ENCODE measurements around the gene BMERB1. TPM values are rescaled to one million over a fixed set of nuclear protein-coding genes. Genes with fewer than 3 reads are reported as not detected.

BMERB1 gene
- polyA plus RNA-seq, 1 donor (not counting 4 experiments of a cell fraction or from before 2014, with no cell fraction given): 7.8 TPM

- Histone ChIP-seq H3K4me2 (ENCODE audit: control insufficient read depth, extremely low read depth, insufficient read depth, low read depth, low read length) (no peak overlapping the region), H3K27ac (ENCODE audit: control insufficient read depth, insufficient read depth, low read length) (no peak overlapping the region), H3K4me3 (ENCODE audit: control insufficient read depth in 2 of 3, extremely low read depth in 1 of 3, insufficient read depth in 2 of 3, low read depth in 1 of 3, low read length in 3 of 3) (no peak overlapping the region), H4K20me1 (ENCODE audit: control insufficient read depth, extremely low read depth, insufficient read depth, low read length) (no peaks in the 10 kb centered on the region), H3K4me1 (ENCODE audit: control insufficient read depth, extremely low read depth, insufficient read depth, low read length) (peaks cover 7% of the 10 kb centered on the region), H2AFZ (ENCODE audit: control insufficient read depth, low read length) (no peak overlapping the region), H3K79me2 (ENCODE audit: control insufficient read depth, insufficient read depth, low read length) (no peaks in the 10 kb centered on the region), H3K9me1 (ENCODE audit: control insufficient read depth, extremely low read depth, insufficient read depth, low read length) (no peaks in the 10 kb centered on the region), H3K27me3 (ENCODE audit: control insufficient read depth, extremely low read depth, insufficient read depth, low read length) (no peaks in the 10 kb centered on the region), H3K36me3 (ENCODE audit: control insufficient read depth in 2 of 2, extremely low read depth in 1 of 2, insufficient read depth in 2 of 2, low read length in 2 of 2) (peaks cover 36 to 37% of the 10 kb centered on the region in 2 experiments), H3K9ac (ENCODE audit: control insufficient read depth, extremely low read depth, insufficient read depth, low read length) (no peak overlapping the region), H3K9me3 (ENCODE audit: control insufficient read depth, low read depth, low read length) (no peaks in the 10 kb centered on the region)
- DNase-seq (ENCODE audit: low read depth, low spot score) (no peak), FAIRE-seq (no peak)
- dilution Hi-C loops (cut with MboI; ENCODE audit: extremely low pct_ligation_motif_present, low sequenced_read_pairs): no loop called here
- TF ChIP-seq EZH2 (IDR thresholded peaks at IDR 0.05; ENCODE audit: low read length) (no peak), CTCF (optimal IDR thresholded peaks at IDR 0.05 in 1 of 3, IDR thresholded peaks at IDR 0.05 in 1 of 3, conservative IDR thresholded peaks at IDR 0.05 in 1 of 3; ENCODE audit: extremely low read depth in 1 of 3, insufficient read depth in 2 of 3, low read length in 3 of 3) (no peak)
These were observed 167.0 kb downstream of the BMERB1 start for GRCh38 chr16:15601212-15601879.

GRCh38 chr16:15602285-15603044 lies 168.1 kb downstream of the BMERB1 start:
- Histone ChIP-seq H3K27ac (ENCODE audit: control insufficient read depth, insufficient read depth, low read length) (no peak overlapping the region), H3K4me1 (ENCODE audit: control insufficient read depth, extremely low read depth, insufficient read depth, low read length) (peaks cover 14% of the 10 kb centered on the region), H3K4me3 (ENCODE audit: control insufficient read depth in 2 of 3, extremely low read depth in 1 of 3, insufficient read depth in 2 of 3, low read depth in 1 of 3, low read length in 3 of 3) (no peak overlapping the region), H4K20me1 (ENCODE audit: control insufficient read depth, extremely low read depth, insufficient read depth, low read length) (no peaks in the 10 kb centered on the region), H3K9me3 (ENCODE audit: control insufficient read depth, low read depth, low read length) (no peaks in the 10 kb centered on the region), H2AFZ (ENCODE audit: control insufficient read depth, low read length) (no peak overlapping the region), H3K27me3 (ENCODE audit: control insufficient read depth, extremely low read depth, insufficient read depth, low read length) (no peaks in the 10 kb centered on the region), H3K9me1 (ENCODE audit: control insufficient read depth, extremely low read depth, insufficient read depth, low read length) (no peaks in the 10 kb centered on the region), H3K79me2 (ENCODE audit: control insufficient read depth, insufficient read depth, low read length) (no peaks in the 10 kb centered on the region), H3K4me2 (ENCODE audit: control insufficient read depth, extremely low read depth, insufficient read depth, low read depth, low read length) (no peak overlapping the region), H3K9ac (ENCODE audit: control insufficient read depth, extremely low read depth, insufficient read depth, low read length) (no peak overlapping the region), H3K36me3 (ENCODE audit: control insufficient read depth in 2 of 2, extremely low read depth in 1 of 2, insufficient read depth in 2 of 2, low read length in 2 of 2) (peaks cover 31 to 36% of the 10 kb centered on the region in 2 experiments)
- DNase-seq (ENCODE audit: low read depth, low spot score) (no peak), FAIRE-seq (no peak)
- TF ChIP-seq CTCF (optimal IDR thresholded peaks at IDR 0.05 in 1 of 3, IDR thresholded peaks at IDR 0.05 in 1 of 3, conservative IDR thresholded peaks at IDR 0.05 in 1 of 3; ENCODE audit: extremely low read depth in 1 of 3, insufficient read depth in 2 of 3, low read length in 3 of 3) (no peak), EZH2 (IDR thresholded peaks at IDR 0.05; ENCODE audit: low read length) (no peak)
- dilution Hi-C loops (cut with MboI; ENCODE audit: extremely low pct_ligation_motif_present, low sequenced_read_pairs): no loop called here

All from keratinocyte (primary cell).